Large intestine (tissue), 3 donors: Measurements from ENCODE around the gene FKBP11. TPM values are rescaled to one million over a fixed set of nuclear protein-coding genes. Genes with fewer than 3 reads are reported as not detected.

Experiments
- DNase-seq, 2 donors: peaks; one replicate each; pipeline versions ENCODE4 v3.0.0 to v3.0.0-alpha.2; 2013
- H3K27ac ChIP-seq: one replicate; pipeline ENCODE4 v1.5.1; 2013; ENCODE audit warnings: low read length
- H3K27me3 ChIP-seq: 2 replicates; pipeline ENCODE4 v1.6.1; 2013; ENCODE audit warnings: low read length; ENCODE audit not compliant: control insufficient read depth, insufficient read depth
- H3K36me3 ChIP-seq: 2 replicates; pipeline ENCODE4 v1.6.1; 2013; ENCODE audit warnings: low read length; ENCODE audit not compliant: control insufficient read depth, insufficient read depth
- H3K4me1 ChIP-seq: one replicate; pipeline ENCODE4 v1.6.1; 2013; ENCODE audit warnings: low read length; ENCODE audit not compliant: control insufficient read depth, insufficient read depth
- H3K4me3 ChIP-seq: one replicate; pipeline ENCODE4 v1.5.1; 2013; ENCODE audit warnings: low read length
- H3K9me3 ChIP-seq: one replicate; pipeline ENCODE4 v1.6.1; 2013; ENCODE audit warnings: mild to moderate bottlenecking, low read depth, low read length, moderate library complexity; ENCODE audit not compliant: control insufficient read depth
- WGBS: methylation state at CpG from one replicate; pipeline ENCODE4 v1.1.5; 2013; ENCODE audit warnings: low lambda C conversion rate; ENCODE audit not compliant: insufficient coverage; 5-methylcytosine and 5-hydroxymethylcytosine counted together
- polyA plus RNA-seq: library from polyadenylated mRNA; unstranded; fragments of 120-200 nt; gene quantifications from one replicate; pipeline ENCODE4 v1.2.1, GENCODE V29; 2013

FKBP11 gene
- polyA plus RNA-seq, 1 donor, result 55.3 TPM

GRCh38 chr12:48937170-48937569 is 11.9 kb upstream of the FKBP11 start:
- no CpG with 5 or more reads among the region's 6 CpGs for WGBS
- Histone ChIP-seq H3K4me3 (no peak overlapping the region), H3K36me3 (peaks cover 78% of the 10 kb centered on the region), H3K27ac (no peak overlapping the region), H3K4me1 (no peaks in the 10 kb centered on the region), H3K9me3 (no peaks in the 10 kb centered on the region), H3K27me3 (no peaks in the 10 kb centered on the region)
- DNase-seq, result no peak

DNA sequence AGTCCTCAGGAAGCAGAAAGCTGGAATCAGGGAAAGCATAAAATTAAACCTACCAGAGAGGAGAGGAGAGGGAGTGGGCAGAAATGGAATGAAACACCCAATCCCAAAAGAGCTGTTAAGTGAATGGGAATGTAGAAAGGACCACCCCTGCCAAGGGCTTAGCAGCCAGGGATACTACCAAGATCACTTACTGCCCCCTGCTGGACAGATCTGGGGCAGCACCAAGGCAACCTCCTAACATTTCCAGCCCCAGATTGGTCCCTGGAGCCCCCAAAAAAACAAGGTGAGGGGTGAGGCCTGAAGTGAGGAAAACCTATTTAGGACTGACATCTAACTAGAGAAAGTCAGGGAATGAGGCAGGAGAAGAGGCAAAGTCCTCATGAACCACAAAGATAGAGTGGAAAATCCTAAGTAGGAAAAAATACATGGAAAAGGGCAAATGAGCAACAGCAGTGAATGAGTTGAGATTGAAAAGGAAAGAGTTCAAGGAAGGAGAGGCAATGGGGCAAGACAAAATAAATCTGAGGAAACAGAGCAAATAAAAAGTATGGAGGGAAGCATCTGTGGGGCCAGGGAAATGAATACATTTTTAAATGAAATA is 11.2 kb upstream of the FKBP11 start:
- Histone ChIP-seq H3K27ac (no peak overlapping the region), H3K27me3 (no peaks in the 10 kb centered on the region), H3K4me3 (no peak overlapping the region), H3K4me1 (no peaks in the 10 kb centered on the region), H3K9me3 (no peaks in the 10 kb centered on the region), H3K36me3 (peaks cover 81% of the 10 kb centered on the region)
- DNase-seq, result peak; percentile 40 to 44

- Histone ChIP-seq H3K4me1 (no peaks in the 10 kb centered on the region), H3K4me3 (no peak overlapping the region), H3K36me3 (peaks cover 75% of the 10 kb centered on the region), H3K27me3 (no peaks in the 10 kb centered on the region), H3K27ac (no peak overlapping the region), H3K9me3 (no peaks in the 10 kb centered on the region)
- DNase-seq, result no peak
- no CpG with 5 or more reads among the region's 1 CpG for WGBS
Observed at GRCh38 chr12:48934312-48934706, 9.0 kb upstream of the FKBP11 start.

DNA sequence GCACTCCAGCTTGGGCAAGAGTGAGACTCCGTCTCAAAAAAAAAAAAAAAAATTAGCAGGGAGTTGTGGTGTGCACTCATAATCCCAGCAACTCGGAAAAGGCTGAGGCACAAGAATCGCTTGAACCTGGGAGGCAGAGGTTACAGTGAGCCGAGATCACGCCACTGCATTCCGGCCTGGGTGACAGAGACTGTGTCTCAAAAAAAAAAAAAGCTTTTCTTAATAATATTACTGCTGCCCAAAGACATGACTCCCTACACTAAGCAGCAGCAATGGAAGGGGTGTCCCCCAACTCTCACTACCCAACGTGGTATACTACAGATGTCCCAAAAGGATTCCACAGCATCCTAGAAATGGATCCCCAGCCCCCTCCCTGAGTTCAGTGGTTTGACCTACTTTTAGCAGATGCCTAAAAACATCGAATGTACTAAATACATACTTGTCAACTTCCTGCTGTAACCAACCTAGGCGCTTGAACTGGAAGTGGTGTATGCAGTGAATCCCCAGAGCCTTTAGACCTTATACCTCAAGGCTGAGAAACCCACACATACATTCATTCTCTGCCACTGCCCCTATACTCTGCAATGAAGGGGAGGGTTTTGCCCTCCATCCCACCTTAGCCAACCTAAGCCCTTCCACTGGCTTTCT is 8.5 kb upstream of the FKBP11 start:
- Histone ChIP-seq H3K4me1 (no peaks in the 10 kb centered on the region), H3K4me3 (no peak overlapping the region), H3K27me3 (no peaks in the 10 kb centered on the region), H3K36me3 (peaks cover 72% of the 10 kb centered on the region), H3K9me3 (no peaks in the 10 kb centered on the region), H3K27ac (no peak overlapping the region)
- no CpG with 5 or more reads among the region's 9 CpGs for WGBS
- DNase-seq, result no peak

- Histone ChIP-seq H3K27ac (no peak overlapping the region), H3K36me3 (peaks cover 64% of the 10 kb centered on the region), H3K4me1 (no peaks in the 10 kb centered on the region), H3K9me3 (no peaks in the 10 kb centered on the region), H3K4me3 (no peak overlapping the region), H3K27me3 (no peaks in the 10 kb centered on the region)
- DNase-seq, result no peak
- no CpG with 5 or more reads among the region's 2 CpGs for WGBS
Observed at GRCh38 chr12:48932878-48933277, 7.6 kb upstream of the FKBP11 start.

DNA sequence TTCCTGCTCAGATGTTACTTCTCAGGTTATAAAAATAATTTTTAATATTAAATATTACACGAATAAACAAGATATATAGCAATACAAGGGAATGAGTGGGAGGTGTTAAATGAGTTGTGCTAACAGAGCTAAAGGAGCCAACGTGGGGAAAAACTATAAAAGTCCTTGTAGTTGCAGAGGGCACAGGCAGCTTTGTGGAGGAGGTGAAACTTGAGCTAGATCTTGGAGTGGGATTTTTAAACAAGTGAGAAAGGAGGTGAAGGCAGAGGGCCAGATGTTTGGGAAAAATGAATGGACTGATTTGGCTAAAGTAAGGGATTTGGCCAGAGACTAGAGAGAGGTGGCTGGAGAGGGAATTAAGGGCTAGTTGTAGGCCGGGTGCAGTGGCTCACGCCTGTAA is 5.2 kb upstream of the FKBP11 start:
- no peak overlapping the region for H3K27ac ChIP-seq
- peaks cover 46% of the 10 kb centered on the region for H3K36me3 ChIP-seq
- no peak overlapping the region for H3K4me3 ChIP-seq
- WGBS, result 90% methylated on average over 1 of the region's 4 CpGs
- no peaks in the 10 kb centered on the region for H3K27me3 ChIP-seq
- H3K4me1 ChIP-seq, result peaks cover 4% of the 10 kb centered on the region
- H3K9me3 ChIP-seq, result no peaks in the 10 kb centered on the region
- no peak for DNase-seq

- Histone ChIP-seq H3K9me3 (no peaks in the 10 kb centered on the region), H3K36me3 (peaks cover 38% of the 10 kb centered on the region), H3K27ac (no peak overlapping the region), H3K4me3 (no peak overlapping the region), H3K4me1 (peaks cover 5% of the 10 kb centered on the region), H3K27me3 (no peaks in the 10 kb centered on the region)
- DNase-seq, result no peak
- WGBS, result no CpG with 5 or more reads among the region's 1 CpG
Observed at GRCh38 chr12:48929551-48929950, 4.3 kb upstream of the FKBP11 start.

GRCh38 chr12:48927261-48927660 is 2.0 kb upstream of the FKBP11 start:
- no peak overlapping the region for H3K27ac ChIP-seq
- no peaks in the 10 kb centered on the region for H3K27me3 ChIP-seq
- H3K9me3 ChIP-seq, result no peaks in the 10 kb centered on the region
- no peak overlapping the region for H3K4me3 ChIP-seq
- WGBS, result no CpG with 5 or more reads among the region's 2 CpGs
- no peak for DNase-seq
- peaks cover 5% of the 10 kb centered on the region for H3K4me1 ChIP-seq
- H3K36me3 ChIP-seq, result peaks cover 29% of the 10 kb centered on the region

- H3K4me1 ChIP-seq, result peaks cover 5% of the 10 kb centered on the region
- H3K4me3 ChIP-seq, result peak overlapping the region; percentile 100
- peak; percentile 61 to 78 for DNase-seq
- H3K27ac ChIP-seq, result peak overlapping the region; percentile 60
- H3K9me3 ChIP-seq, result no peaks in the 10 kb centered on the region
- no peaks in the 10 kb centered on the region for H3K27me3 ChIP-seq
- H3K36me3 ChIP-seq, result peaks cover 12% of the 10 kb centered on the region
- WGBS, result no CpG with 5 or more reads among the region's 43 CpGs
Observed at GRCh38 chr12:48924617-48925303, 532 bp downstream of the FKBP11 start.

DNA sequence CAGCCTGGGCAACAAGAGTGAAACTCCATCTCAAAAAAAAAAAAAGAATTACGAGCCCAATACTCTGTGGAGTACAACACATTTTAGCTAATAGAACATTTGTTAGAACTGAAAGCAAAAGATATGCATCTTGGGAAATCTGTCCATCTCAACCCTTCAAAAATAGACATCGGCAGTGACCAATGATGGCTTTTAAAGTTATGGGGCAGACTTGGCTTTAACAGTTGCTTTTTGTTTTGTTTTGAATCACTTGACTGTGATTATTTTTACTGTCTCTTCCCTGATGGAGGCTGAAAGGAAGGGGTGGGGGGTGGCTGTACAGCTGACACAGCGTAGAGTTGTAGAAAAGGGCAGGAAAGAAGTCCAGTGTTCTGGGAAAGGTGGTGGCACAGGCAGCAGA is 2.2 kb downstream of the FKBP11 start:
- Histone ChIP-seq H3K4me3 (no peak overlapping the region), H3K9me3 (no peaks in the 10 kb centered on the region)

More for the DNA sequence above, 2.2 kb downstream of the FKBP11 start:
- peaks cover 6% of the 10 kb centered on the region for H3K36me3 ChIP-seq
- WGBS, result 100% methylated on average over 1 of the region's 3 CpGs
- no peak overlapping the region for H3K27ac ChIP-seq
- DNase-seq, result no peak
- H3K27me3 ChIP-seq, result no peaks in the 10 kb centered on the region
- peaks cover 5% of the 10 kb centered on the region for H3K4me1 ChIP-seq
